PFSK-1 (cell line): ENCODE measurements around the gene DNAJC11.

Source experiments
- FOXP2 ChIP-seq: optimal IDR thresholded peaks from 2 replicates; pipeline ENCODE3; 2011; ENCODE audit warnings: borderline replicate concordance, control low read depth, inconsistent platforms; ENCODE audit not compliant: insufficient read depth; ENCODE audit errors: extremely low read length, extremely low read depth
- POLR2AphosphoS5 ChIP-seq: IDR thresholded peaks from 2 replicates; pipeline ENCODE4 v1.6.1; 2012; ENCODE audit warnings: low read depth, mild to moderate bottlenecking, control low read depth, low read length, moderate library complexity
- REST ChIP-seq, 2 experiments: IDR thresholded peaks; 2 replicates each; pipeline versions ENCODE4 v1.6.1 to v1.8.0; 2011 to 2012; ENCODE audit warnings: low read depth in 2 of 2, low read length in 2 of 2, control low read depth in 1 of 2, inconsistent platforms in 1 of 2, mild to moderate bottlenecking in 1 of 2, moderate library complexity in 1 of 2; ENCODE audit not compliant: insufficient read depth in 1 of 2
- SIN3A ChIP-seq: IDR thresholded peaks from 2 replicates; pipeline ENCODE4 v1.6.1; 2012; ENCODE audit warnings: mild to moderate bottlenecking, low read length, moderate library complexity, borderline replicate concordance; ENCODE audit not compliant: insufficient read depth
- TAF1 ChIP-seq: IDR thresholded peaks from 2 replicates; pipeline ENCODE4 v1.6.1; 2012; ENCODE audit warnings: low read length, control low read depth, borderline replicate concordance; ENCODE audit not compliant: insufficient read depth

DNAJC11 gene

GRCh38 chr1:6667139-6667538, 34.5 kb downstream of the DNAJC11 start:
- TF ChIP-seq REST (IDR thresholded peaks at IDR 0.05; ENCODE audit: insufficient read depth in 1 of 2, low read depth in 2 of 2, low read length in 2 of 2), result no peak
- no peak for TF ChIP-seq POLR2AphosphoS5
- TF ChIP-seq TAF1, result no peak
- TF ChIP-seq SIN3A, result no peak
- no peak for TF ChIP-seq FOXP2

- no peak for TF ChIP-seq POLR2AphosphoS5
- no peak for TF ChIP-seq SIN3A
- TF ChIP-seq TAF1, result no peak
- no peak for TF ChIP-seq REST (IDR thresholded peaks at IDR 0.05; ENCODE audit: insufficient read depth in 1 of 2, low read depth in 2 of 2, low read length in 2 of 2)
- no peak for TF ChIP-seq FOXP2
Measured at GRCh38 chr1:6666696-6667095, 34.9 kb downstream of the DNAJC11 start.

GRCh38 chr1:6660415-6661049, 41.1 kb downstream of the DNAJC11 start:
- TF ChIP-seq POLR2AphosphoS5 (no peak), REST (IDR thresholded peaks at IDR 0.05; ENCODE audit: insufficient read depth in 1 of 2, low read depth in 2 of 2, low read length in 2 of 2) (no peak), FOXP2 (no peak), SIN3A (no peak), TAF1 (no peak)

GRCh38 chr1:6658359-6659060, 43.1 kb downstream of the DNAJC11 start:
- TF ChIP-seq TAF1, result no peak
- TF ChIP-seq SIN3A, result no peak
- no peak for TF ChIP-seq REST (IDR thresholded peaks at IDR 0.05; ENCODE audit: insufficient read depth in 1 of 2, low read depth in 2 of 2, low read length in 2 of 2)
- TF ChIP-seq POLR2AphosphoS5, result no peak
- no peak for TF ChIP-seq FOXP2
